ENCODE results near the gene RERE.
A peak's percentile ranks its signal among the peaks of the same experiment; 100 is the strongest.

Gene RERE

GRCh38 chr1:8370905-8371315 is 446.5 kb downstream of the RERE start:
- peak; percentile 45 for DNase-seq (ENCODE audit: low read depth)
- no peak for TF ChIP-seq CTCF (conservative IDR thresholded peaks at IDR 0.05; ENCODE audit: control insufficient read depth, insufficient read depth, low read depth, low read length)
- no peak overlapping the region for H3K4me3 ChIP-seq (ENCODE audit: control insufficient read depth, low read depth, low read length)

DNA sequence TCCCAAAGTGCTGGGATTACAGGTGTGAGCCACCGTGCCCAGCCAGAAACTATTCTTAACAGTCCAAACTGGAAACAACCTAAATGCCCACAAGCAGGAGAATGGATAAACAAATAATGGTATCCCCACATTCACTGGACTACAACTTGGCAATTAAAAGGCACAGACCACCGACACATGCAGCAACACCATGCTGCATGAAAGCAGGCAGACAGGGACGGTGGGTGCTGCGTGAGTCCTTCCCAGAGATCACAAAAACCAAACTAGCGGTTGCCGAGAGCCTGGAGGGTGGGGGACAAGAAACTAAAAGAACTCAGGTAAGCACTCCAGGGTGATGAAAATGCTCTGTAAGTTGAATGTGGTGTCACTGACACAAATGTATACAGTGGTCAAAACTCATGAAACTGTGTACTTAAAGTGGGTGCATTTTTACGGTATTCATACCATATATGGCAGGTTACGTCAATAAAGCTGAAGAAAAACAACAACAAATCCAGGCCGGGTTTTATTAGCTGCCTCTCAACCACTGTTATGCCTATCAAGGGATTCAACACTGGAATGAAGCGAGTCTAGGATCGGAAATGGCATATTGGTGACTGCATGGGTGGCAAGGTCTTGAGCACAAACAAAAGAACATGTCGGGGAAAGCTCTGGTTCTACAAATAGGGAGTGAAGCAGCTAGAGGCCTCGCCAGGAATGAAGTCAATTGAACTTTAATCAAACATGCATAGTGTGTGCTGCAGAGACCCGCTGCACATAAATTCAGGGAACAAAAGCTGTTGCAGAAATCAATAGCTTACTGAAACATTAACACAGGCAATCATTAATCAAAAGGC is 447.2 kb downstream of the RERE start:
- no peak for TF ChIP-seq CTCF (conservative IDR thresholded peaks at IDR 0.05; ENCODE audit: control insufficient read depth, insufficient read depth, low read depth, low read length)
- DNase-seq (ENCODE audit: low read depth), result no peak

DNA sequence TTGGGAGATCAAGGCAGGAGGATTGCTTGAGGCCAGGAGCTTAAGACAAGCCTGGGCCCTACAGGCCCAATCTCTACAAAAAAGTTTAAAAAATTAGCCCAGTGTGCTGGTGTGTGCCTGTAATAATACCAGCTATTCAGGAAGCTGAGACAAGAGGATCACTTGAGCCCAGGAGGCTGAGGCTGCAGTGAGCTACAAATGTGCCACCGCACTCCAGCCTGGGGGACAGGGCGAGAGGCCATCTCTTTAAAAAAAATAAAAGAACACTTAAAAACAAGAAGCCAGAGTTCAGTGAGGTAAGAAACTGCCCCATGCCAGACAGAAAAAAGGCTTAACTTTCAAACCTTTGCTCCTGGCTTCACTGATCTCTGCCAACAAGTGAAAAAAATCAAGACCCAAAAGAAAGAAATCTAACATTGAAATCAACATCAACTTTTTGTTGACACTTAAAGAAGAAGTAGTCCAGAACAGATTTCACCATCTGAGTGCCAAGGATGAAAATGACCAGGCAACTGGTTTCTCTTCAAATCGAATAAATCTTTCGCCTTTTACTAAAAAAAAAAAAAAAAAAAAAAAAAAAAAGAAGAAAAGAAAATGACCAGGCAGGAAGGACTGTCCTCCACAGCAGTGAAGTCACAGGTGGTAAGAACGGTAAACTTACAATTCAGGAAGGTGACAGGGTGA is 448.3 kb downstream of the RERE start:
- H3K4me3 ChIP-seq (ENCODE audit: control insufficient read depth, low read depth, low read length), result no peak overlapping the region
- no peak for DNase-seq (ENCODE audit: low read depth)
- TF ChIP-seq CTCF (conservative IDR thresholded peaks at IDR 0.05; ENCODE audit: control insufficient read depth, insufficient read depth, low read depth, low read length), result no peak

More for the DNA sequence above, 447.2 kb downstream of the RERE start:
- H3K4me3 ChIP-seq (ENCODE audit: control insufficient read depth, low read depth, low read length), result no peak overlapping the region

GRCh38 chr1:8367571-8368194 is 449.8 kb downstream of the RERE start:
- no peak for DNase-seq (ENCODE audit: low read depth)
- H3K4me3 ChIP-seq (ENCODE audit: control insufficient read depth, low read depth, low read length), result no peak overlapping the region
- TF ChIP-seq CTCF (conservative IDR thresholded peaks at IDR 0.05; ENCODE audit: control insufficient read depth, insufficient read depth, low read depth, low read length), result no peak

DNA sequence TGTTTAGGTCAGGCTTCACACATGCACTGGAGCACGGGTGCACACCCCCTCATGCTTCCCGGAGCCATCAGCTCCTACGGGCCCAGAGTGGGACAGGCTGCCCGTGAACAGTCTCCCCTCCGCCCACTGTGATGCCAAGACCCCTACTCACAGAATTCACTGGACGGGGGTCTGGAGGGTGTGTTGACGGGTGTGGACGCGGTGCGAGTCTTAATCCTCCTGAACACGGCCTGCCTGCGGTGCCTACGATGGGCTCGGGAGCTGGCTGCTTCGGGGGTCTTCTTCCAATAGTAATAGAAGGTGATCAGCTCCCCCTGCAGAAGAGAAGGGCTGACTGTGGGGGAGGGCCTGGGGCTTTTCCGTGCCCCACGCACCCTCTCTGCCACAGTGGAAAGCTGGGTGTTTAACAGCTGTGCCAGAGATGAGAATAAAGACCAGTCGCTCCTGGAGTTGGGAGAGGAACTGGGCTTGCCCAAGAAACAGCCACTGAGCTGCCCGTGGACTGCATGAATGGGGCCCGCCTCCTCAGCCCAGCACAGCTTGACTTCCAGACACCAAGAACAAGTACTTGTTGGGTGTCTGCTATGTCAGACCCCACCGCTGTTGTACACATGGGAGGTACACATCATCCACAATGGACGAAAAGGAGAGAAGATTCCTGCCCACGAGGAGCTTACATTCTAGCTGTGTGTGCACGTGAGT is 451.6 kb downstream of the RERE start:
- DNase-seq (ENCODE audit: low read depth), result no peak
- H3K4me3 ChIP-seq (ENCODE audit: control insufficient read depth, low read depth, low read length), result no peak overlapping the region
- TF ChIP-seq CTCF (conservative IDR thresholded peaks at IDR 0.05; ENCODE audit: control insufficient read depth, insufficient read depth, low read depth, low read length), result no peak
